ENCODE results near the gene MFN1.

The MFN1 gene

GRCh38 chr3:179410331-179410730 is 62.8 kb downstream of the MFN1 start:
- Histone ChIP-seq H3K36me3 (ENCODE audit: control insufficient read depth, insufficient read depth, low read length) (peaks cover 16% of the 10 kb centered on the region), H3K27me3 (ENCODE audit: control insufficient read depth, insufficient read depth, low read length) (no peaks in the 10 kb centered on the region), H3K4me3 (ENCODE audit: low read depth, low read length) (no peak overlapping the region), H3K27ac (ENCODE audit: low read depth, low read length) (no peak overlapping the region), H3K9ac (ENCODE audit: low read length) (no peak overlapping the region), H3K4me1 (ENCODE audit: control insufficient read depth, insufficient read depth, low read length) (no peaks in the 10 kb centered on the region; the same call in 1 of the 2 replicates), H3K9me3 (ENCODE audit: control insufficient read depth, insufficient read depth, low read depth, low read length) (no peaks in the 10 kb centered on the region)

GRCh38 chr3:179410999-179411398 is 63.5 kb downstream of the MFN1 start:
- Histone ChIP-seq H3K4me1 (ENCODE audit: control insufficient read depth, insufficient read depth, low read length) (no peaks in the 10 kb centered on the region), H3K4me3 (ENCODE audit: low read depth, low read length) (no peak overlapping the region), H3K36me3 (ENCODE audit: control insufficient read depth, insufficient read depth, low read length) (peaks cover 16% of the 10 kb centered on the region), H3K9me3 (ENCODE audit: control insufficient read depth, insufficient read depth, low read depth, low read length) (no peaks in the 10 kb centered on the region), H3K27me3 (ENCODE audit: control insufficient read depth, insufficient read depth, low read length) (no peaks in the 10 kb centered on the region), H3K9ac (ENCODE audit: low read length) (no peak overlapping the region), H3K27ac (ENCODE audit: low read depth, low read length) (no peak overlapping the region)

GRCh38 chr3:179414804-179415203 is 67.3 kb downstream of the MFN1 start:
- Histone ChIP-seq H3K4me3 (ENCODE audit: low read depth, low read length) (no peak overlapping the region), H3K9ac (ENCODE audit: low read length) (no peak overlapping the region), H3K27me3 (ENCODE audit: control insufficient read depth, insufficient read depth, low read length) (no peaks in the 10 kb centered on the region), H3K4me1 (ENCODE audit: control insufficient read depth, insufficient read depth, low read length) (no peaks in the 10 kb centered on the region), H3K9me3 (ENCODE audit: control insufficient read depth, insufficient read depth, low read depth, low read length) (no peaks in the 10 kb centered on the region), H3K36me3 (ENCODE audit: control insufficient read depth, insufficient read depth, low read length) (peaks cover 36% of the 10 kb centered on the region), H3K27ac (ENCODE audit: low read depth, low read length) (no peak overlapping the region)

GRCh38 chr3:179415377-179415776 is 67.9 kb downstream of the MFN1 start:
- Histone ChIP-seq H3K4me3 (ENCODE audit: low read depth, low read length) (no peak overlapping the region), H3K9ac (ENCODE audit: low read length) (no peak overlapping the region), H3K27ac (ENCODE audit: low read depth, low read length) (no peak overlapping the region), H3K27me3 (ENCODE audit: control insufficient read depth, insufficient read depth, low read length) (no peaks in the 10 kb centered on the region), H3K4me1 (ENCODE audit: control insufficient read depth, insufficient read depth, low read length) (no peaks in the 10 kb centered on the region), H3K36me3 (ENCODE audit: control insufficient read depth, insufficient read depth, low read length) (peaks cover 36% of the 10 kb centered on the region), H3K9me3 (ENCODE audit: control insufficient read depth, insufficient read depth, low read depth, low read length) (no peaks in the 10 kb centered on the region)

- Histone ChIP-seq H3K9ac (ENCODE audit: low read length) (no peak overlapping the region), H3K4me3 (ENCODE audit: low read depth, low read length) (no peak overlapping the region), H3K9me3 (ENCODE audit: control insufficient read depth, insufficient read depth, low read depth, low read length) (no peaks in the 10 kb centered on the region), H3K36me3 (ENCODE audit: control insufficient read depth, insufficient read depth, low read length) (peaks cover 36% of the 10 kb centered on the region), H3K4me1 (ENCODE audit: control insufficient read depth, insufficient read depth, low read length) (no peaks in the 10 kb centered on the region), H3K27me3 (ENCODE audit: control insufficient read depth, insufficient read depth, low read length) (no peaks in the 10 kb centered on the region), H3K27ac (ENCODE audit: low read depth, low read length) (no peak overlapping the region)
These were observed 69.2 kb downstream of the MFN1 start for GRCh38 chr3:179416681-179417080.

- no peaks in the 10 kb centered on the region for H3K4me1 ChIP-seq (ENCODE audit: control insufficient read depth, insufficient read depth, low read length)
- no peak overlapping the region for H3K4me3 ChIP-seq (ENCODE audit: low read depth, low read length)
- peaks cover 32% of the 10 kb centered on the region for H3K36me3 ChIP-seq (ENCODE audit: control insufficient read depth, insufficient read depth, low read length)
- H3K9ac ChIP-seq (ENCODE audit: low read length), result no peak overlapping the region
- H3K9me3 ChIP-seq (ENCODE audit: control insufficient read depth, insufficient read depth, low read depth, low read length), result no peaks in the 10 kb centered on the region
- no peaks in the 10 kb centered on the region for H3K27me3 ChIP-seq (ENCODE audit: control insufficient read depth, insufficient read depth, low read length)
- no peak overlapping the region for H3K27ac ChIP-seq (ENCODE audit: low read depth, low read length)
These were observed 71.1 kb downstream of the MFN1 start for GRCh38 chr3:179418610-179419009.

- Histone ChIP-seq H3K4me3 (ENCODE audit: low read depth, low read length) (no peak overlapping the region), H3K27ac (ENCODE audit: low read depth, low read length) (no peak overlapping the region), H3K9me3 (ENCODE audit: control insufficient read depth, insufficient read depth, low read depth, low read length) (no peaks in the 10 kb centered on the region), H3K9ac (ENCODE audit: low read length) (no peak overlapping the region), H3K4me1 (ENCODE audit: control insufficient read depth, insufficient read depth, low read length) (no peaks in the 10 kb centered on the region), H3K27me3 (ENCODE audit: control insufficient read depth, insufficient read depth, low read length) (no peaks in the 10 kb centered on the region), H3K36me3 (ENCODE audit: control insufficient read depth, insufficient read depth, low read length) (peaks cover 47% of the 10 kb centered on the region)
These were observed 74.0 kb downstream of the MFN1 start for GRCh38 chr3:179421500-179421899.

GRCh38 chr3:179425075-179425474 is 77.6 kb downstream of the MFN1 start:
- Histone ChIP-seq H3K4me3 (ENCODE audit: low read depth, low read length) (no peak overlapping the region), H3K9me3 (ENCODE audit: control insufficient read depth, insufficient read depth, low read depth, low read length) (no peaks in the 10 kb centered on the region), H3K27ac (ENCODE audit: low read depth, low read length) (no peak overlapping the region), H3K4me1 (ENCODE audit: control insufficient read depth, insufficient read depth, low read length) (no peaks in the 10 kb centered on the region), H3K36me3 (ENCODE audit: control insufficient read depth, insufficient read depth, low read length) (peaks cover 26% of the 10 kb centered on the region), H3K9ac (ENCODE audit: low read length) (no peak overlapping the region), H3K27me3 (ENCODE audit: control insufficient read depth, insufficient read depth, low read length) (no peaks in the 10 kb centered on the region)

GRCh38 chr3:179428876-179429548 is 81.5 kb downstream of the MFN1 start:
- Histone ChIP-seq H3K9me3 (ENCODE audit: control insufficient read depth, insufficient read depth, low read depth, low read length) (no peaks in the 10 kb centered on the region), H3K27me3 (ENCODE audit: control insufficient read depth, insufficient read depth, low read length) (no peaks in the 10 kb centered on the region), H3K4me1 (ENCODE audit: control insufficient read depth, insufficient read depth, low read length) (no peaks in the 10 kb centered on the region), H3K27ac (ENCODE audit: low read depth, low read length) (no peak overlapping the region), H3K36me3 (ENCODE audit: control insufficient read depth, insufficient read depth, low read length) (peaks cover 18% of the 10 kb centered on the region), H3K4me3 (ENCODE audit: low read depth, low read length) (no peak overlapping the region), H3K9ac (ENCODE audit: low read length) (no peak overlapping the region)

GRCh38 chr3:179430277-179430870 is 82.9 kb downstream of the MFN1 start:
- H3K4me3 ChIP-seq (ENCODE audit: low read depth, low read length), result no peak overlapping the region
- no peak overlapping the region for H3K9ac ChIP-seq (ENCODE audit: low read length)
- no peak overlapping the region for H3K27ac ChIP-seq (ENCODE audit: low read depth, low read length)
- no peaks in the 10 kb centered on the region; the same call in 1 of the 2 replicates for H3K4me1 ChIP-seq (ENCODE audit: control insufficient read depth, insufficient read depth, low read length)
- no peaks in the 10 kb centered on the region for H3K9me3 ChIP-seq (ENCODE audit: control insufficient read depth, insufficient read depth, low read depth, low read length)
- peaks cover 6% of the 10 kb centered on the region; the same call in 1 of the 2 replicates for H3K36me3 ChIP-seq (ENCODE audit: control insufficient read depth, insufficient read depth, low read length)
- no peaks in the 10 kb centered on the region for H3K27me3 ChIP-seq (ENCODE audit: control insufficient read depth, insufficient read depth, low read length)

GRCh38 chr3:179432021-179432420 is 84.5 kb downstream of the MFN1 start:
- Histone ChIP-seq H3K27ac (ENCODE audit: low read depth, low read length) (no peak overlapping the region), H3K4me3 (ENCODE audit: low read depth, low read length) (no peak overlapping the region), H3K27me3 (ENCODE audit: control insufficient read depth, insufficient read depth, low read length) (no peaks in the 10 kb centered on the region), H3K9me3 (ENCODE audit: control insufficient read depth, insufficient read depth, low read depth, low read length) (no peaks in the 10 kb centered on the region), H3K9ac (ENCODE audit: low read length) (no peak overlapping the region), H3K36me3 (ENCODE audit: control insufficient read depth, insufficient read depth, low read length) (no peaks in the 10 kb centered on the region), H3K4me1 (ENCODE audit: control insufficient read depth, insufficient read depth, low read length) (no peaks in the 10 kb centered on the region; the same call in 1 of the 2 replicates)

Measured in HUES6 (cell line).